Measurements from ENCODE around the gene LRRC10. TPM values are rescaled to one million over a fixed set of nuclear protein-coding genes. Genes with fewer than 3 reads are reported as not detected.

LRRC10 gene
- total RNA-seq, result not detected
- polyA plus RNA-seq (2013, experiment 1 of 2), result not detected
- polyA plus RNA-seq (2013, experiment 2 of 2), result not detected
- long read RNA-seq, experiment 1, result 0 reads
- long read RNA-seq, experiment 2, result 0 reads
- long read RNA-seq, experiment 3, result 0 reads
- long read RNA-seq, experiment 4, result 0 reads

- TF ChIP-seq, protein P1, sequence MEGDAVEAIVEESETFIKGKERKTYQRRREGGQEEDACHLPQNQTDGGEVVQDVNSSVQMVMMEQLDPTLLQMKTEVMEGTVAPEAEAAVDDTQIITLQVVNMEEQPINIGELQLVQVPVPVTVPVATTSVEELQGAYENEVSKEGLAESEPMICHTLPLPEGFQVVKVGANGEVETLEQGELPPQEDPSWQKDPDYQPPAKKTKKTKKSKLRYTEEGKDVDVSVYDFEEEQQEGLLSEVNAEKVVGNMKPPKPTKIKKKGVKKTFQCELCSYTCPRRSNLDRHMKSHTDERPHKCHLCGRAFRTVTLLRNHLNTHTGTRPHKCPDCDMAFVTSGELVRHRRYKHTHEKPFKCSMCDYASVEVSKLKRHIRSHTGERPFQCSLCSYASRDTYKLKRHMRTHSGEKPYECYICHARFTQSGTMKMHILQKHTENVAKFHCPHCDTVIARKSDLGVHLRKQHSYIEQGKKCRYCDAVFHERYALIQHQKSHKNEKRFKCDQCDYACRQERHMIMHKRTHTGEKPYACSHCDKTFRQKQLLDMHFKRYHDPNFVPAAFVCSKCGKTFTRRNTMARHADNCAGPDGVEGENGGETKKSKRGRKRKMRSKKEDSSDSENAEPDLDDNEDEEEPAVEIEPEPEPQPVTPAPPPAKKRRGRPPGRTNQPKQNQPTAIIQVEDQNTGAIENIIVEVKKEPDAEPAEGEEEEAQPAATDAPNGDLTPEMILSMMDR (conservative IDR thresholded peaks at IDR 0.05), result no peak
- no peaks in the 10 kb centered on the region for H3K4me1 Mint-ChIP-seq
Observed at GRCh38 chr12:69610729-69611128, at the start of gene LRRC10. TSS of gene LRRC10 (minus strand) at chr12:69610907. CDS start at chr12:69610838, 69 bp downstream.

DNA sequence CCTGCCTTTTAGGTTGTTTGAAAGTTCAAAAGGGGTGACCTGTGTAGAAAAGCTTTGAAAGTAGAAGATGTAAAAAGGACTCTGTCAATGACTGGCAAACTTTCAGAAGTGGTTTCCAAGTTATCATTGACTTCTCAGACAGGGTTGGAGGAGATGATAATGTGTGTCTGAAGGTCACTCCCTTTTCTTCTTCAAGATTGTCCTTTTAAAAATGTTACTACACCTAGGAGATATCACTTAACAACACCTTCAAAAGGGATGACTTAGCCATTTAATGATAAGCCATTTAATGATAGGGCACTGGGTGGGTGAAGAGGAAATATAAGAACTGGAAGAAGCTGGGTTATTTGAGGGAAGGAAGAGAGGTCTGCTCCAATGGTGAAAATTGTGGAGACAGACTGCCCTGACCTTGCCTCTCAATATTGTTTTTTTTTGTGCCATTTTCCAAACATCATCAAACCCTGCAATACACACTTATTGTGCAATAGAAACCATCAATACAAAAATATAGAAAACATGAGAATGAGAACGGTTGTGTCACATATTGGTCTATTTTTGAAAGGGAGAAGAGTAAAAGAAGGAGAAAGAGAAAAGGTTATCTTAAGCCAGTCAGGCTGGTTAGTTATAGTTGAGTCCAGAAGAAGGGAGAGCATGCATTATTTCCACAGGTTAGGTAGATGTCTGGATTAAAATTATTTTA, 49.6 kb upstream of the LRRC10 start:
- no peaks in the 10 kb centered on the region for H3K36me3 Mint-ChIP-seq (ENCODE audit: low read depth)
- H3K27me3 ChIP-seq (ENCODE audit: control insufficient read depth, insufficient read depth, low read length, poor library complexity, severe bottlenecking), result no peaks in the 10 kb centered on the region
- H3K9ac ChIP-seq (ENCODE audit: extremely low read depth, low read length, poor library complexity, severe bottlenecking), result no peak overlapping the region
- H3K27ac Mint-ChIP-seq, result no peak overlapping the region
- WGBS, 2 experiments (ENCODE audit: insufficient coverage in 1 of 2, insufficient read length in 1 of 2), result 80 to 91% methylated on average over 1 of the region's 1 CpG
- no peak overlapping the region for H3K4me3 Mint-ChIP-seq
- no peaks in the 10 kb centered on the region for H3K9me3 Mint-ChIP-seq
- no peaks in the 10 kb centered on the region for H3K4me1 Mint-ChIP-seq
- no peaks in the 10 kb centered on the region for H3K4me1 ChIP-seq (ENCODE audit: control insufficient read depth, insufficient read depth, low read length)
- TF ChIP-seq, protein P1 (conservative IDR thresholded peaks at IDR 0.05), result no peak
- H3K27ac ChIP-seq (ENCODE audit: low read depth, low read length), result no peak overlapping the region
- no peaks in the 10 kb centered on the region for H3K9me3 ChIP-seq (ENCODE audit: control insufficient read depth, low read length)
- no peak overlapping the region for H3K4me3 ChIP-seq (ENCODE audit: low read length)
- H3K36me3 ChIP-seq (ENCODE audit: control insufficient read depth, insufficient read depth, low read length), result no peaks in the 10 kb centered on the region
- H3K27me3 Mint-ChIP-seq (ENCODE audit: insufficient read depth), result no peaks in the 10 kb centered on the region
- no peak for DNase-seq

More at GRCh38 chr12:69610729-69611128, at the start of gene LRRC10:
- no peaks in the 10 kb centered on the region for H3K4me1 ChIP-seq (ENCODE audit: control insufficient read depth, insufficient read depth, low read length)
- H3K27me3 ChIP-seq (ENCODE audit: control insufficient read depth, insufficient read depth, low read length, poor library complexity, severe bottlenecking), result no peaks in the 10 kb centered on the region
- Mint-ChIP-seq H3K27me3 (ENCODE audit: insufficient read depth) (no peaks in the 10 kb centered on the region), H3K4me3 (no peak within 1 kb of the TSS), H3K36me3 (ENCODE audit: low read depth) (no peaks in the 10 kb centered on the region), H3K9me3 (no peaks in the 10 kb centered on the region), H3K27ac (no peak within 1 kb of the TSS)
- H3K36me3 ChIP-seq (ENCODE audit: control insufficient read depth, insufficient read depth, low read length), result no peaks in the 10 kb centered on the region
- no peak for DNase-seq
- no peak within 1 kb of the TSS for H3K27ac ChIP-seq (ENCODE audit: low read depth, low read length)
- no peak within 1 kb of the TSS for H3K4me3 ChIP-seq (ENCODE audit: low read length)
- H3K9me3 ChIP-seq (ENCODE audit: control insufficient read depth, low read length), result no peaks in the 10 kb centered on the region
- 94 to 100% methylated on average over 2 to 11 of the region's 11 CpGs for WGBS, 2 experiments (ENCODE audit: insufficient coverage in 1 of 2, insufficient read length in 1 of 2)
- no peak within 1 kb of the TSS for H3K9ac ChIP-seq (ENCODE audit: extremely low read depth, low read length, poor library complexity, severe bottlenecking)

GRCh38 chr12:69658203-69658602, 47.5 kb upstream of the LRRC10 start:
- no peak overlapping the region for H3K4me3 ChIP-seq (ENCODE audit: low read length)
- H3K36me3 ChIP-seq (ENCODE audit: control insufficient read depth, insufficient read depth, low read length), result no peaks in the 10 kb centered on the region
- H3K4me1 ChIP-seq (ENCODE audit: control insufficient read depth, insufficient read depth, low read length), result no peaks in the 10 kb centered on the region
- Mint-ChIP-seq H3K9me3 (no peaks in the 10 kb centered on the region), H3K4me3 (no peak overlapping the region), H3K27me3 (ENCODE audit: insufficient read depth) (no peaks in the 10 kb centered on the region), H3K27ac (no peak overlapping the region), H3K36me3 (ENCODE audit: low read depth) (no peaks in the 10 kb centered on the region), H3K4me1 (no peaks in the 10 kb centered on the region)
- 82% methylated on average over 1 of the region's 2 CpGs for WGBS, 2 experiments (ENCODE audit: insufficient coverage in 1 of 2, insufficient read length in 1 of 2)
- H3K27ac ChIP-seq (ENCODE audit: low read depth, low read length), result no peak overlapping the region
- no peaks in the 10 kb centered on the region for H3K9me3 ChIP-seq (ENCODE audit: control insufficient read depth, low read length)
- H3K9ac ChIP-seq (ENCODE audit: extremely low read depth, low read length, poor library complexity, severe bottlenecking), result no peak overlapping the region
- DNase-seq, result no peak
- TF ChIP-seq, protein P1 (conservative IDR thresholded peaks at IDR 0.05), result no peak
- H3K27me3 ChIP-seq (ENCODE audit: control insufficient read depth, insufficient read depth, low read length, poor library complexity, severe bottlenecking), result no peaks in the 10 kb centered on the region

All from endodermal cell (in vitro differentiated cells).